Left kidney (tissue), 8 donors: ENCODE results near the gene IVL. TPM values are rescaled to one million over a fixed set of nuclear protein-coding genes. Genes with fewer than 3 reads are reported as not detected.

ENCODE experiments used
- DNase-seq: peaks from one replicate; pipeline ENCODE4 v3.0.0-alpha.2; 2013
- long read RNA-seq, 8 donors: transcript quantifications; one replicate each; lab custom pipeline, GENCODE V29; 2026
- polyA plus RNA-seq: library from polyadenylated mRNA; unstranded; fragments of 120-200 nt; gene quantifications from one replicate; pipeline ENCODE4 v1.2.1, GENCODE V29; 2013; ENCODE audit not compliant: insufficient read length

The IVL gene, protein sequence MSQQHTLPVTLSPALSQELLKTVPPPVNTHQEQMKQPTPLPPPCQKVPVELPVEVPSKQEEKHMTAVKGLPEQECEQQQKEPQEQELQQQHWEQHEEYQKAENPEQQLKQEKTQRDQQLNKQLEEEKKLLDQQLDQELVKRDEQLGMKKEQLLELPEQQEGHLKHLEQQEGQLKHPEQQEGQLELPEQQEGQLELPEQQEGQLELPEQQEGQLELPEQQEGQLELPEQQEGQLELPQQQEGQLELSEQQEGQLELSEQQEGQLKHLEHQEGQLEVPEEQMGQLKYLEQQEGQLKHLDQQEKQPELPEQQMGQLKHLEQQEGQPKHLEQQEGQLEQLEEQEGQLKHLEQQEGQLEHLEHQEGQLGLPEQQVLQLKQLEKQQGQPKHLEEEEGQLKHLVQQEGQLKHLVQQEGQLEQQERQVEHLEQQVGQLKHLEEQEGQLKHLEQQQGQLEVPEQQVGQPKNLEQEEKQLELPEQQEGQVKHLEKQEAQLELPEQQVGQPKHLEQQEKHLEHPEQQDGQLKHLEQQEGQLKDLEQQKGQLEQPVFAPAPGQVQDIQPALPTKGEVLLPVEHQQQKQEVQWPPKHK
- polyA plus RNA-seq = 0.23 TPM
- long read RNA-seq, donor 1 = 0 reads
- long read RNA-seq, donor 2 = 0 reads
- long read RNA-seq, donor 3 = 0 reads
- long read RNA-seq, donor 4 = 0 reads
- long read RNA-seq, donor 5 = 0 reads
- long read RNA-seq, donor 6 = 0 reads
- long read RNA-seq, donor 7 = 0 reads
- long read RNA-seq, donor 8 = 0 reads

DNA sequence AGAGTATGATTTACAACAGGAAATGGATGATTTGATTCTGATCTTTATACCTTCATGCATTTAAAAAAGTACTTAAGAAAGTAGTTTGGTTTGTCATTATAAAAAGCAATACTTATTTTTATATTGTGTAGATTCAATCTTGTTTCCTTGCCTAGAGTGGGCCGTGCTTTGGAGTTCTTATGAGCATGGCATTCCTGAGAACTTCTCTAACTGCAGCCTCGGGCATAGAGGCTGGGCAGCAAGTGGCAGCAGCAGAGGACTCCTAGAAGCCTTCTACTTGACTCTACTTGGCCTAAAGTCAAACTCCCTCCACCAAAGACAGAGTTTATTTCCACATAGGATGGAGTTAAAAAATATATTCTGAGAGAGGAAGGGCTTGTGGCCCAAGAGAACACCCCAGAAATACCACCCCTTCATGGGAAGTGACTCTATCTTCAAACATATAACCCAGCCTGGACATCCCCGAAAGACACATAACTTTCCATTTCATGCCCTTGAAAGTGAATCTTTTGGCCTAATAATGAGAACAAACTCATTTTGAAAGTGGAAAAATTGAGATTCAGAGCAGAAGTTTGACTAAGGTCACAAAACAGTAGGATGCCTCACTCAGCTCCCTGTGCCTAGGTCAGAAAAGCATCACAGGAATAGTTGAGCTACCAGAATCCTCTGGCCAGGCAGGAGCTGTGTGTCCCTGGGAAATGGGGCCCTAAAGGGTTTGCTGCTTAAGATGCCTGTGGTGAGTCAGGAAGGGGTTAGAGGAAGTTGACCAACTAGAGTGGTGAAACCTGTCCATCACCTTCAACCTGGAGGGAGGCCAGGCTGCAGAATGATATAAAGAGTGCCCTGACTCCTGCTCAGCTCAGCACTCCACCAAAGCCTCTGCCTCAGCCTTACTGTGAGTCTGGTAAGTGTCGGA lies at the start of gene IVL:
IVL (plus strand) TSS at position 861 of the 916 bp plus-strand sequence. CDS start 1,252 bp downstream, outside the sequence.
- no peak for DNase-seq

DNA sequence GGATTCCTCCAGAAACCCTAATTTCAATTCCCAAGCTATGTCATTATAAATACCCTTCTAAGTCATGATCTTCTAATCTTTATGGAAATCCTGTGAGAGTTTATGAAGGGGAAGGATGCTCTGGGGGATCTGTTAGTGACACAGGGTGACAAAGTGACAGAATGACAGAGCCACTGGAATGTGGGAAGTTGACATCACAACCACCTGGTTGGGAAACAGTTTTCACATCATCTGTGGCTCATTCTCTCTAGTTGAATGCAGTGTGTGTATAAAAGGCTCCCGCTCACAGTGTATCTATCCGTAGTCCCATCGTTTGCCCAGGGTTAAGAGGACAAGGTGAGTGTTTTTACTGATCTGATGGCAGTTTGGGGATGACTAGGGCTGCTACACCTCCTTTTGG lies 48.6 kb upstream of the IVL start, which contains the start of gene LCE7A:
LCE7A (plus strand) TSS at position 301 of the 400 bp plus-strand sequence. CDS start 702 bp downstream, outside the sequence.
- no peak for DNase-seq

DNA sequence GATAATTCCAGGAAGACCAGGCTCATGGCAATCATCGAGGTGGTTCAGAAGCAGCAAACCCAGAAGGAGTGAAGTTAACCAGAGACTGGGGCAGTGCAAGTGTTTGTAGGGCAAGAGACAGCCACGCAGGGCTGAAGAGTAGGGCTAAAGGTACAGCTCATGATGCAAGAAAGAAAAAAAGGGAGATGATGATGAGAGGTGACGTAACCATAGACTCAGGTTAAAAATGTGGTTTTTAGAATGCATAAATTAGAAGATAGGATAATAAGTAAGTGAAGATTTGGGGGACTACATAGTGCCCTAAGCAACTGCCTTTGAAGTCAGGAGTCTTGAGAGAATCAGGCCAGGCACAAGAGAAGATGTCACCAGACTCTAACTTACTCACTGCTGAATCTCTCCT lies 48.2 kb upstream of the IVL start:
- no peak for DNase-seq

DNA sequence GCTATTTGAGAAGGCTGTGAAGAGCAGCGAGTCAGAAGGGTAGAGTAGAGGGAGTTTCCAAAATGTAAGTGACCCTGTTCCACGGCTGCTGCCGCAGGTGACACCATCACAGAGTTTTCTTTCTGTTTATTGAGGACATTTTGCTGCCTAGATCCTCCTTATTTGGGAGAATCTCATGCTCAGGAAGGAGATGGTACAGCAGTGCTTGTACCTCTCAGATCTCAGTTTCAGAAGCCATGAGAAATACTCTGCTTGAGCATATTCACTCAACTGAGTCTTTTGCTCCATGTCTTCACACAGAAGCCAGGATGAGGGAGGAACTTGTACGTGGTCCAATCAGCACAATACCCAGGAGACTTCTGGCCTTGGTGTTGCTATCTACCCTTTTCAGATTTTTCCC lies 47.0 kb upstream of the IVL start:
- DNase-seq = no peak

DNA sequence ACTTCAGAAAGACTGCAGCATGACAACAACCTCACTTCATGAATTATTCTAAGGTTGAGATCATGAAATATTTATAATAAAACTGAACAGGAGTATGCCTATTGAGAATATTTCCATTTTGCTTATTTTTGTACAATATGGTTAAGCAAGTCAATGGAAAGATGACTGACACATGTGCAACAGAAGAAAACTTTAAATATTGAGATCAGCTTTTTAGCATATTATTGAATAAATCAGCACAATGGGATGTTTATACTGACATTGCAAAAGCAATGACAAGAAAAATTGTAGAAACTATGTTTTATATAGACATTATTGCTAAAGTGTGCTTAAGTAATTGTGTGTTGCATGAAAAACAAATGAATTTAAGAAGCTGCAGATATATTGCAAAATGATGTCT lies 43.9 kb upstream of the IVL start:
- no peak for DNase-seq

DNA sequence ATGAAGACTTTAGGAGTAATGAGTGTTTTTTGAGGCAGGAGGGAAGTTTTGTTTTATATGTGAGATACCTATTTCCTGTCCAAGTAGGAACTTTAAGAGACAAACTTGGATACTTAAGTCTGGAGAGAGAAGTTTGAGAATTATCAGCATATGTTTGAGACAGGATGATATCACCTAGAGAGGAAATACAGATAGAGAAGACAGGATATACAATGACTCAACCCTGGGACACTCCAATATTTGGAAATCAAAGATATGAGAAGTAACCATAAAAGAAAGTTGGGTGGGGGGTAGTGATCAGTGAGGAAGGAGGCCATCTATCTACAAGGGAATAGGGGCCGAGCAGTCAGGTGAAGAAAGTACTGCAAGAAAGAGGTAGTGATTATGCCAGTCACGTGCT lies 42.0 kb upstream of the IVL start:
- DNase-seq = no peak

DNA sequence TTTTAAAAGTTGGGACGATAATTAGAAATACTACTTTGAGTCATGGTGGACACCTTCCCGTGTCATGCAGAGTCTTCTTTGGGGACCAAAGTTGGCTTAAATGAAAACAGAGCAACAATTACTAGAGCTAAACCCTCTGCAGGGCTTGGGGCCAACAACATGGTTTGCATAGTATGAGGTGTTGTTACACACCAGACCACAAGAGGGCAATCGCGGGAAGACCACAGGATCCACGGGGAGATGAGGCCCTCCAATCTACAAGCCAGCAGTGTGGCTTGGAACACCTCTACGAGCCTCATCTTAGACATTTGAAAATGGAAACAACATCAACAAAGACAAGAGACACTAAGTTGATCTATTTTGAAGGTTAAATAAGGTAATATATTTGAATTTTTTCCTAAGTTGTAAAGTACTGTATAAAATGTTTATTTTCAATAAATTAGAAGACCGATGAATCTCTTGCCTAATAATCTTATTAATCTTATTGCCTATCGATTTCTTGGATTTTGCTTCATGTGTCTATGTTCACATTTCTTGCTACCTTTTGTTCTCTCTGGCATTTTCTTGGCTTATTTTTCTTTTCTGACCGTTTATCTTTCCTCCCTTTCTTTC lies 38.4 kb upstream of the IVL start:
- peak; percentile 34 for DNase-seq

DNA sequence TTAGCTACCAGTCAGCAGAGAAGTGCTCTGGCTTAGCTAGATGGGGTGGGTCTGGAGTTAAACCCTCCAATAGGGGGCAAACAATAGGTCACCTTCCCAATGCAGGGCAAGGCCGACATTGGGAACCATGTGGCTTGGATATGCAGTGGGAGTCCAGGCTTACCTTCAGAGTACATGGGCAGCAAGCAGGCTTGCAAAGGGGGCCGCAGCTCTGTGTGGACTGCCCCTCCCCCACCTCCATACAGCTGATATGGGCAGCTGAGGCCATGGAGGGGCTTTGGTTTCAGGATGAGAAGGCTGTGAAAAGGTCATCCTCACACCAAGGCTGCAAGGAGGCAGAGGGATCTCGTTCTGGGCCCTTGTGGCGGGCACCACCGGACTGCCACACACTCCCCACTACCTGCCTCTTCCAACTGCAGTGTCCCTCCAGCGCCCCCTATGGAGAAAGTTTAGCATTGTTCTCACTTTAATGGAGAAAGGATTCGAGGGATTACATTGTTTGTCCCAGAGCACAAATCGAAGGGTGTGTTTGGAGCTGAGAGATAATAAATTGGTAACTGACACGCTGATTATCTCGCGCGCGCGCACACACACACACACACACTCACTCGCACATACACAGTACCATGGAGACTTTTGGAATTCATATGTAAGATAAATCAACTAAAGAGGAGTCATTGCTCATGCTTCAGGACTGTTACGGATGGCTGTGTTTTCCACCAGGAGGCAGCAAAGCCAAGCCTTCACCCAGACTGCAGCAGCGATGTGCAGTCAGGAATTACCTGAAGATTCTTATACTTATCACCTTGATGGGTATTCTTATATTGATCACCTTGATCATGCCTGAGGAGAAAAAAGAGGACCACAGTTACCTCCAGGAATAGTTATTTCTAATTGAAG lies 37.3 kb upstream of the IVL start:
- DNase-seq = peak; percentile 22

DNA sequence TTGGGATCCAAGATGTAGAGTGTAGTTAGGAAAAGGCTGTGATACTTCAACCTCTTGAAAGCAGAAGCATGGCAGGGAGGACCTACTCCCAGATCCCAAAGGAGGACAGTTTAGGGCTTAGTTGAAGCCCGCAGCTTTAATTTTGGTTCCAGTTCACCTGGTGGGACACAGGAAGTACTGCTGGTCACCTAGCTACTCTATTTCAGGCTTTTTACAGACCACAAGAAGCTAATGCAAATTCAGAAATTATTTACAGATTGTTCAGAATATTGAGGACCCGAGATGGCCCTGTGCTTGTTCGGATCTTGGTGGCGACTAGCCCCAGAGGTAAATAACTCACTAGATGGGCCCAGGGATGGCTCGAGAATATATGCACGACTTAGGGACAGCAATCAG lies 36.6 kb upstream of the IVL start:
- no peak for DNase-seq

DNA sequence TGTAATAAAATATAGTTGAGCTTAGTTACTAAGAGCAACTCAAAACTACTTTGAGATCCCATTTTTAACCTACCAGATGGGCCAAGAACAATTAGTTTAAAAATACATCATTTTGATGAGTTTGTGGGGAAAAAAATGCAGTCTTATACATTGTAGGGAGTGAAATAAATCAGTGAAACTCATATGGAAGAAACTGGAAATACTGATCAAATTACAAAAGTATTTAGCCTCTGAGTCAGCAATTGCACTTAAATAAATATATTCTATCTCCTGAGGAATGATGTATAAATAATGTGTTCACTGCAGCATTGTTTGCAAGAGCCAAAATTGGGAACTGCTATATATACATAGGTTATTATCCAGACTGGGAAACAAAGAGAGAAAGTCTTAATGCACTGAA lies 34.9 kb upstream of the IVL start:
- DNase-seq = no peak

DNA sequence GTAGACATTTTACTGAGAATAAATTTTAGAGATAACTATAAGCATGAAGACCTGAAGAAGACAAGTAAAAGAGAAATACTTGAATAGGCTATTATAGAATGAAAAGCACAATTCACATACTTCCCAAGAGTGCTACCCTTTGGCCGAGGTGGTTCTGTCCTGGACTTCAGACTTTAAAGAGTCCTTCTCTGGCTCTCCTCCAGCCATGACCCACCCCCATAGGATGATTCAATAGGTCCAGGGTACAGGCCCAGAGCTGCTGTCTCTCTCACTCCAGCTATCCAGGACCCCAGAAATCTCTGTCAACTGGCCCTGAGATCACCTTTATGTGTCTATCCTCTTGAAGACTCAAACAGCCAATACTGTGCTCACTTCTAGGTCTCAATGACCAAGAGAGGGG lies 31.5 kb upstream of the IVL start:
- no peak for DNase-seq

DNA sequence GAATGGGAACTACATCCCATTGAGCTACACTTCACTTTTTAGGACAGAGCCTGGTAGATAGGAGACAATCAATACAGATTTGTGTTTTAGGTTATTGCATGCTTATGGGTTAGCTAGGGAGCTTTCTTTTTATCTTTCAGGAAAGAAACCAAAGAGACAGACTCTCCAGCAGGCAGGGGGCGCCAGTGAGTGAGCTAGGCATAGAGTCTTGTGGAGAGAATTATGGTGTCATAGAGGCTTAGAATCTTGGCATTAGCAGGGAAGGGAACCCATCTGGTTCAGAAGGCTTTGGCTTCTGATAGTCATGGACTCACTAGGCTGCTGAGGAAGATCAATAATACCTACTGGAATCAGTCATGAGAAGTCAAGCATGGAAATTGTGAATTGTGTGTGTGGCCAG lies 30.3 kb upstream of the IVL start, which contains the start of gene SMCP:
SMCP (plus strand) TSS at position 281 of the 400 bp plus-strand sequence. CDS start 6,101 bp downstream, outside the sequence.
- DNase-seq = no peak

DNA sequence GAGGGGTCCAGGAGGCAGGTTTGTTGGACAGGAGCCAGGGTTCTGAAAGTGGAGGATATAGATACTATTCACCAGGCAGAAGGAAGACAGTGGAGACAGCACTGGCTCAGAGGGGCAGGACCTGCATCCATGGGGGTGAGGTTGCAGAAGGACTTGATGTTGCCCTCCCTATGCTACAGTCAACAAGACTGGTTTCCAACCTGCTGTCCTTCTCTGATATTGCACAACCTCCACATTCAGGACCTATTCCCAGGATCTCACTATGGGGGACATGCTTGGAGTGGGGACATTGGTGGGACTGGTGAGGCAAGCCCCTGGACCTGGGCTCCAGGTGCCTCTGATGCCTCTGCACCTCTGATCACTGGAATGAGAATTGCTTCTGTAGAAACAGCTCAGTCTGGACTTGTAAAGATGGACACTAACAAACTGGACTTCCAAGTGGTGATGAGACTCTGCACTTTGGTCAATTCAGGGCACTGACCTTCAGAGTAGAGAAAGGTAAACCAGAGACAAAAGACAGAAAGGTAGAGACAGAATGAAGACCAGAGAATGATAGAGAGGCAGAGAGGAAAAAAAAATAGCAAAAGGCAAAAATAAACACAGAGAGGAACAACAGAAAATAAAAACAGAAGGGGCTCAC lies 28.7 kb upstream of the IVL start:
- no peak for DNase-seq

DNA sequence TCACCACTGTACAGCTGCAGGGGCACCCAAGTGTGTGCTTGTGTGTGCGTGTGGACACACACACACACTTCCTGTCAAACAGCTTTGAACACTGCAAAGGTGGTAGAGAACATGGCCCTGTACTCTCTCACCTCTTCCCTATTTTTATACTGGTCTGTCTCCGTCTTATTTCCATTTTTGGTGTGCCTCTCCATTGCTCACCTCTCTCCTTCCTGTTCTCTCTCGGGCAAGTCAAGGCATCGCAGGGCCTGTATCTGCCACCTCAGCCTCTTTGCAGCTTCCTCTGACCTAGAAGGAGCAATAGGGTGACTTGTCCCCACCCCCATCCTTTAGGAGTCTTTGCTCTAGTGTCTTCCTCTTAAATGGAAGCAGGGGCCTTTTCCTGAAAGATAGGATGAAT lies 28.0 kb upstream of the IVL start:
- DNase-seq = no peak

DNA sequence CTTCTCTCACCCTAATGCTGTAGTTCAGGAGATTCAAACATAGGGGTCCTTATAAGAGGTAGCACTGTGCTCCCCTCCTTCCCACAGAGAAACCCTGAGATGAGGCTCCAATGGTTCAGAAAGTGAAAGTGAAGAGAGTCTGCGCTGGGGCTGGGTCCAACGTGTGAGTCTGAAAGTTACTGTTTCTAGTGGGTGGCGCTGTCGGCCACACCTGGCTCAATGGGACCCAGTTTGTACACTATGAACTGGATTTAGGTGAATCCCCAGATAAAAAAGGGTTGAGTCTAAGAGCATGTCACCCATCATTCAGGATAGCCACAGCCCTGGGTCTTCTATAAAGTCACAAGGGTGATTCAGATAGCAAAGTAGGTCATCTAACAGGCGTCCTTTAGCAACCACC lies 27.4 kb upstream of the IVL start:
- DNase-seq = no peak

DNA sequence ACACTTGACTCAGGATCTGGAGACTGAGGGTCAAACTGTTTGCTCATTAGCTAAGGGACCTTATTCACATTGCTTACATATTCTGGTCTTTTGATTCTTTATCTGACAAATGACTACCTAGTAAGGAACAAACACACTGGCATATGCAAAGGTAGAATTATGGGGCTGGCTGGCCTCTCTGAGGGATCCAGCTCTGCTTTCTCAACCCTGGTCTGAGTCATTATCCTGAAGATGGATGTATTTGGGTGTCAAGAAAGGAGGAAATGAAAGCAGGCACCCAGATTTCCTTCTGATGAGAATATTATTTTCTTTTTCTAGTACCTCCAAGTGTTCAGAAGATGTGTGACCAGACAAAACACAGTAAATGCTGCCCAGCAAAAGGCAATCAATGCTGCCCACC lies 24.3 kb upstream of the IVL start:
- DNase-seq = no peak

DNA sequence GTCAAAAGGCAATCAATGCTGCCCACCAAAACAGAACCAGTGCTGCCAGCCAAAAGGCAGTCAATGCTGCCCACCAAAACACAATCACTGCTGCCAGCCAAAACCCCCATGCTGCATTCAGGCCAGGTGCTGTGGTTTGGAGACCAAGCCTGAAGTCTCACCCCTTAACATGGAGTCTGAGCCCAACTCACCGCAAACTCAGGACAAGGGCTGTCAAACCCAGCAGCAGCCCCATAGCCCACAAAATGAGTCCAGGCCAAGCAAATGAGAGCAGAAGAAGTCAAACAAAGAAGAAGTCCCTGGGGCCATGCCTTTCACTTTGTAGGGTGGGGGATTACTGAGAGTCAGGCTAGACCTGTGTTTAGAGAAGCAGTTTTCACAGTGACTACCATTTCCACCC lies 23.8 kb upstream of the IVL start:
- no peak for DNase-seq

DNA sequence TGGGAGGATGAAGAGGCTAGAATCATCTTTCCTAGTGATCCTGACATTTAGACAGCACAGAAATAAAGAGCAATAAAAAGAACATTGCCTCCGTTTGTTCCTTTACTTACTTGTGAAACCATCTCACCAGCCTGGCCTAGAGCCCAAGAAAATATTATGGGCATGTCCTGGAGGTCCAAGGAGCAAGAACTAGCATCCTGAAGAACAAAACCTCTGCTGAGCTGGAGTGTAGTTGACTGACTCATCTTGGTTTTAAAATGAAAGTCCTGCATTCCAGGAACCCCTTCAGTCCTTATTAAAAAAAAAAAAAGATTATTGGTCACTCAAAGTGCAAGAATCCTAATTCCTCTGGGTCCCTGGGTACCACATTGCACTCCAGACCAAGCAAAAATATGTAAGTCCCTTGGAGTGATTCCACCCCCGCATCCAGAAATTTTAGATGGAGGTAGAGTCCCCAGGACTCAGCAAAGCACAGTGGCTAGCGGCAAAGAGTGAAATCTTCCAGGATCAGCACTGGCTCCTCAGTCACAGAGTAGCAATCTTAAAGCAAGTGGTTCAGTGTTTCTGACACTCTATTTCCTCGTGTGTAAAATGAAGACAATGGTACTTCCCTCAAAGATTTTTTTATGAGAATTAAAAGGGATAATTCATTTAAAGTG lies 23.3 kb upstream of the IVL start:
- DNase-seq = no peak

DNA sequence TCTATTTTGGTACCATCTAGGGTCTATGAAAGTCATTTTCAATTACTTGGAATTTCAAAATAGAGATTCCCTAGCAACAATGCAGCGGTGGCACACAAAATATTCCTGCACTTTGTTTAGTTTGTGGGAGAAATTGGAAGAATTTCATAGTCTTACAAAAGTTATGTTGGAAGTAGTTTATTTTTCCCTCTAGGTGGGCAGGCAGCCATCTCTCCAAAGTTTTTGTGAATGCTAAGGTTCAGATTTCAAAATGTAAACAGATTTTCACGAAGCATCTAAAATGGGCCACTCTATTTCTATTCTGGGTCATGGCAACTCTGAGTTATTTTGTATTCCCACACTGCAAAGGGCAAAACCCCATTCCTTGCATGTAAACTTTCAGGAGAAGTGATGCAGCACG lies 22.3 kb upstream of the IVL start:
- DNase-seq = no peak
